Measurements from ENCODE around the gene GINS1.

Gene GINS1

GRCh38 chr20:25382704-25383370 is 24.6 kb upstream of the GINS1 start:
- Histone ChIP-seq H3K4me3 (ENCODE audit: low read depth, low read length) (no peak overlapping the region), H3K14ac (ENCODE audit: low read length) (no peak overlapping the region), H3K23ac (ENCODE audit: low read length) (no peak overlapping the region), H2BK5ac (ENCODE audit: low read depth, low read length, poor library complexity) (peak overlapping the region; percentile 15), H3K9me3 (ENCODE audit: insufficient read depth, low read depth, low read length) (no peaks in the 10 kb centered on the region), H2BK120ac (ENCODE audit: insufficient read depth, low read length, poor library complexity) (no peak overlapping the region), H3K27me3 (ENCODE audit: insufficient read depth, low read length) (no peaks in the 10 kb centered on the region), H2BK12ac (ENCODE audit: low read length) (no peak overlapping the region), H2AK5ac (ENCODE audit: low read length) (no peak overlapping the region), H3K4me2 (ENCODE audit: low read length) (no peak overlapping the region), H3K18ac (ENCODE audit: low read length) (no peak overlapping the region), H4K8ac (ENCODE audit: low read depth, low read length) (no peak overlapping the region), H3K79me1 (ENCODE audit: low read length) (no peaks in the 10 kb centered on the region), H3K4me1 (ENCODE audit: control insufficient read depth in 1 of 2, insufficient read depth in 2 of 2, low read length in 2 of 2) (peaks cover 11 to 13% of the 10 kb centered on the region in 2 experiments), H2AFZ (ENCODE audit: insufficient read depth, low read length, poor library complexity) (no peak overlapping the region), H3K27ac (ENCODE audit: low read depth, low read length) (peak overlapping the region; percentile 48), H4K12ac (ENCODE audit: low read depth, low read length) (no peak overlapping the region), H3K4ac (ENCODE audit: low read depth, low read length) (peak overlapping the region; percentile 18), H3K79me2 (ENCODE audit: control insufficient read depth, insufficient read depth, low read length, poor library complexity) (peaks cover 8% of the 10 kb centered on the region), H3K9ac (ENCODE audit: low read length) (no peak overlapping the region), H4K91ac (ENCODE audit: low read depth, low read length) (peak overlapping the region; percentile 3), H3K36me3 (ENCODE audit: control insufficient read depth in 1 of 2, insufficient read depth in 2 of 2, low read length in 2 of 2) (peaks cover 1 to 12% of the 10 kb centered on the region in 2 experiments)
- DNase-seq = peak in 1 of 2 donors; percentile 44
- no CpG with 5 or more reads among the region's 5 CpGs for WGBS (ENCODE audit: extremely low coverage, insufficient coverage, insufficient read length)

GRCh38 chr20:25389401-25389857 is 18.0 kb upstream of the GINS1 start:
- Histone ChIP-seq H2AFZ (ENCODE audit: insufficient read depth, low read length, poor library complexity) (peak overlapping the region; percentile 30), H2BK5ac (ENCODE audit: low read depth, low read length, poor library complexity) (peak overlapping the region; percentile 93), H3K4me2 (ENCODE audit: low read length) (peak overlapping the region; percentile 69), H3K9me3 (ENCODE audit: insufficient read depth, low read depth, low read length) (no peaks in the 10 kb centered on the region), H3K27me3 (ENCODE audit: insufficient read depth, low read length) (no peaks in the 10 kb centered on the region), H3K9ac (ENCODE audit: low read length) (peak overlapping the region; percentile 80), H3K27ac (ENCODE audit: low read depth, low read length) (peak overlapping the region; percentile 92), H4K12ac (ENCODE audit: low read depth, low read length) (no peak overlapping the region), H3K4ac (ENCODE audit: low read depth, low read length) (peak overlapping the region; percentile 92), H3K79me1 (ENCODE audit: low read length) (peaks cover 13% of the 10 kb centered on the region), H3K36me3 (ENCODE audit: control insufficient read depth in 1 of 2, insufficient read depth in 2 of 2, low read length in 2 of 2) (peaks cover 2 to 3% of the 10 kb centered on the region in 2 experiments), H4K8ac (ENCODE audit: low read depth, low read length) (peak overlapping the region; percentile 57), H4K91ac (ENCODE audit: low read depth, low read length) (peak overlapping the region; percentile 92), H2BK120ac (ENCODE audit: insufficient read depth, low read length, poor library complexity) (no peak overlapping the region), H3K23ac (ENCODE audit: low read length) (no peak overlapping the region), H2BK12ac (ENCODE audit: low read length) (peak overlapping the region; percentile 34), H3K14ac (ENCODE audit: low read length) (peak overlapping the region; percentile 93), H3K18ac (ENCODE audit: low read length) (peak overlapping the region; percentile 97), H3K4me1 (ENCODE audit: control insufficient read depth in 1 of 2, insufficient read depth in 2 of 2, low read length in 2 of 2) (peaks cover 0 to 3% of the 10 kb centered on the region in 2 experiments), H3K79me2 (ENCODE audit: control insufficient read depth, insufficient read depth, low read length, poor library complexity) (peaks cover 16% of the 10 kb centered on the region), H2AK5ac (ENCODE audit: low read length) (no peak overlapping the region), H3K4me3 (ENCODE audit: low read depth, low read length) (peak overlapping the region; percentile 94)
- peak in 1 of 2 donors; percentile 63 for DNase-seq
- WGBS (ENCODE audit: extremely low coverage, insufficient coverage, insufficient read length) = no CpG with 5 or more reads among the region's 19 CpGs

- Histone ChIP-seq H3K14ac (ENCODE audit: low read length) (peak overlapping the region; percentile 93), H3K79me2 (ENCODE audit: control insufficient read depth, insufficient read depth, low read length, poor library complexity) (peaks cover 16% of the 10 kb centered on the region), H3K4ac (ENCODE audit: low read depth, low read length) (peak overlapping the region; percentile 92), H4K91ac (ENCODE audit: low read depth, low read length) (peak overlapping the region; percentile 92), H4K8ac (ENCODE audit: low read depth, low read length) (peak overlapping the region; percentile 57), H3K4me2 (ENCODE audit: low read length) (peak overlapping the region; percentile 69), H2BK120ac (ENCODE audit: insufficient read depth, low read length, poor library complexity) (peak overlapping the region; percentile 85), H2BK5ac (ENCODE audit: low read depth, low read length, poor library complexity) (peak overlapping the region; percentile 93), H3K9me3 (ENCODE audit: insufficient read depth, low read depth, low read length) (no peaks in the 10 kb centered on the region), H3K27me3 (ENCODE audit: insufficient read depth, low read length) (no peaks in the 10 kb centered on the region), H3K23ac (ENCODE audit: low read length) (no peak overlapping the region), H2BK12ac (ENCODE audit: low read length) (peak overlapping the region; percentile 34), H3K9ac (ENCODE audit: low read length) (peak overlapping the region; percentile 88), H2AFZ (ENCODE audit: insufficient read depth, low read length, poor library complexity) (peak overlapping the region; percentile 89), H3K27ac (ENCODE audit: low read depth, low read length) (peak overlapping the region; percentile 92), H2AK5ac (ENCODE audit: low read length) (peak overlapping the region; percentile 86), H3K18ac (ENCODE audit: low read length) (peak overlapping the region; percentile 97), H3K36me3 (ENCODE audit: control insufficient read depth in 1 of 2, insufficient read depth in 2 of 2, low read length in 2 of 2) (peaks cover 2 to 3% of the 10 kb centered on the region in 2 experiments), H3K4me1 (ENCODE audit: control insufficient read depth in 1 of 2, insufficient read depth in 2 of 2, low read length in 2 of 2) (peaks cover 0 to 3% of the 10 kb centered on the region in 2 experiments), H3K79me1 (ENCODE audit: low read length) (peaks cover 13% of the 10 kb centered on the region), H4K12ac (ENCODE audit: low read depth, low read length) (peak overlapping the region; percentile 86), H3K4me3 (ENCODE audit: low read depth, low read length) (peak overlapping the region; percentile 94)
- no CpG with 5 or more reads among the region's 67 CpGs for WGBS (ENCODE audit: extremely low coverage, insufficient coverage, insufficient read length)
- peak; percentile 31 to 65 for DNase-seq
Measured at GRCh38 chr20:25389858-25390537, 17.5 kb upstream of the GINS1 start.

GRCh38 chr20:25390538-25391528 is 16.6 kb upstream of the GINS1 start, which contains the start of gene ABHD12:
Gene ABHD12, minus strand, starts transcription at chr20:25390835. Its CDS starts 132 bp downstream, at chr20:25390703.
- peak within 1 kb of the TSS; percentile 88 for H3K9ac ChIP-seq (ENCODE audit: low read length)
- peak within 1 kb of the TSS; percentile 93 for H2BK5ac ChIP-seq (ENCODE audit: low read depth, low read length, poor library complexity)
- H2BK12ac ChIP-seq (ENCODE audit: low read length) = peak within 1 kb of the TSS; percentile 53
- H3K79me2 ChIP-seq (ENCODE audit: control insufficient read depth, insufficient read depth, low read length, poor library complexity) = peaks cover 16% of the 10 kb centered on the region
- H3K14ac ChIP-seq (ENCODE audit: low read length) = peak within 1 kb of the TSS; percentile 95
- peak within 1 kb of the TSS; percentile 96 for H4K12ac ChIP-seq (ENCODE audit: low read depth, low read length)
- peak within 1 kb of the TSS; percentile 94 for H3K4me3 ChIP-seq (ENCODE audit: low read depth, low read length)
- DNase-seq = peak; percentile 97
- no peak within 1 kb of the TSS for H3K23ac ChIP-seq (ENCODE audit: low read length)
- H3K4me1 ChIP-seq (ENCODE audit: control insufficient read depth in 1 of 2, insufficient read depth in 2 of 2, low read length in 2 of 2) = peaks cover 0 to 3% of the 10 kb centered on the region in 2 experiments
- H3K18ac ChIP-seq (ENCODE audit: low read length) = peak within 1 kb of the TSS; percentile 97
- H2BK120ac ChIP-seq (ENCODE audit: insufficient read depth, low read length, poor library complexity) = peak within 1 kb of the TSS; percentile 85
- H3K4me2 ChIP-seq (ENCODE audit: low read length) = peak within 1 kb of the TSS; percentile 69
- peaks cover 13% of the 10 kb centered on the region for H3K79me1 ChIP-seq (ENCODE audit: low read length)
- peak within 1 kb of the TSS; percentile 92 for H3K4ac ChIP-seq (ENCODE audit: low read depth, low read length)
- H3K36me3 ChIP-seq (ENCODE audit: control insufficient read depth in 1 of 2, insufficient read depth in 2 of 2, low read length in 2 of 2) = peaks cover 2 to 3% of the 10 kb centered on the region in 2 experiments
- peak within 1 kb of the TSS; percentile 96 for H4K8ac ChIP-seq (ENCODE audit: low read depth, low read length)
- H4K91ac ChIP-seq (ENCODE audit: low read depth, low read length) = peak within 1 kb of the TSS; percentile 92
- H3K9me3 ChIP-seq (ENCODE audit: insufficient read depth, low read depth, low read length) = no peaks in the 10 kb centered on the region
- H2AK5ac ChIP-seq (ENCODE audit: low read length) = peak within 1 kb of the TSS; percentile 86
- peak within 1 kb of the TSS; percentile 89 for H2AFZ ChIP-seq (ENCODE audit: insufficient read depth, low read length, poor library complexity)
- peak within 1 kb of the TSS; percentile 92 for H3K27ac ChIP-seq (ENCODE audit: low read depth, low read length)
- no CpG with 5 or more reads among the region's 91 CpGs for whole genome bisulfite sequencing (ENCODE audit: extremely low coverage, insufficient coverage, insufficient read length)
- no peaks in the 10 kb centered on the region for H3K27me3 ChIP-seq (ENCODE audit: insufficient read depth, low read length)
